Erythroblast (primary cell): ENCODE measurements around the gene TP53I3.
"Not testable (repeated sequence)": the region's sequence is repeated elsewhere in the genome, so short reads cannot be mapped to it uniquely, and the experiment has no call there.

ENCODE experiments used
- DNase-seq, 2 experiments: peaks; one replicate each; lab custom pipeline; 2025; lab: John Stamatoyannopoulos, UW
- GATA1 ChIP-seq: IDR thresholded peaks from 2 replicates; pipeline ENCODE4 v1.6.1; 2011; ENCODE audit warnings: low read depth, mild to moderate bottlenecking, control low read depth, low read length, moderate library complexity
- POLR2A ChIP-seq: IDR thresholded peaks from 2 replicates; pipeline ENCODE4 v1.6.1; 2011; ENCODE audit warnings: mild to moderate bottlenecking, low read length

Gene TP53I3

DNA sequence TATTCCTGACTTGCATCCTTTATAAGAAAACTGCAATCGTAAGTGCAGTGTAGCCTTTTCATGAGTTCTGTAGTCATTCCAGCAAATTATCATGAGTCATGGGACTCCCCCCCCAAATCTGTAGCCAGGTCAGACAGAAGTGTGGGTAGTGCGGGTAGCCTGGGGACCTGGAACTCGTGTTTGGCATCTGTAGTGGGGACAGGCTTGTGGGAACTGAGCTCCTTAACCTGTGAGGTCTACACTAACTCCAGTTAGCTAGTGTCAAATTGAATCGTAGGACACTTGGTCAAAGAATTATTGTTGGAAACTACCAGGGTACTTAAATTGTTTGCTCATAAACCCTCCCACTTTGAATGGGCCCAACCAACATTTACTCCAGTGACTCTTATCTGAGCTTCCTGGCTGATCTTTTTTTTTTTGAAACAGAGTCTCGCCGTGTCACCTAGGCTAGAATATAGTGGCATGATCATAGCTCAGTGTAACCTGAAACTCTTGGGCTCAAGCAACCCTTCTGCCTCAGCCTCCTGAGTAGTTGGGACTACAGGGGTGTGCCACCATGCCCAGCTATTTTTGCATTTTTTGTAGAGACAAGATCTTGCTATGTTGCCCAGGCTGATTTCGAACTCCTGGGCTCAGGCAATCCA, 26.1 kb upstream of the TP53I3 start:
- DNase-seq, result no peak
- no peak for TF ChIP-seq GATA1
- no peak for TF ChIP-seq POLR2A

GRCh38 chr2:24109431-24109830, 24.8 kb upstream of the TP53I3 start:
- DNase-seq, result not testable (repeated sequence)

GRCh38 chr2:24107336-24107735, 22.7 kb upstream of the TP53I3 start:
- TF ChIP-seq GATA1, result no peak
- no peak for TF ChIP-seq POLR2A
- no peak for DNase-seq

DNA sequence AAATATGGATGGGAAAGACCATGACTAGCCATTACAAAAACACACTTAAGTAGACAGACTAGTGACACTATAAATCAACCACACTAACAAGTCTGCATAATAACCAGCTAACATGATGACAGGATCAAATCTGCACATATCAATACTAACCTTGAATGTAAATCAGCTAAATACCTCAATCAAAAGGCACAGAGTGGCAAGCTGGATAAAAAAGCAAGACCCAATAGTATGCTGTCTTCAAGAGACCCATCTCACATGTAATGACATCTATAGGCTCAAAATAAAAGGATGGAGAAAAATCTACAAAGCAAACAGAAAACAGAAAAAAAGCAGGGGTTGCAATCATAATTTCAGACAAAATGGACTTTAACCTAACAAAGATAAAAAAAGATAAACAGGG, 22.2 kb upstream of the TP53I3 start:
- TF ChIP-seq GATA1, result no peak
- no peak for TF ChIP-seq POLR2A
- DNase-seq, result no peak

GRCh38 chr2:24105816-24106215, 21.2 kb upstream of the TP53I3 start:
- no peak for DNase-seq
- TF ChIP-seq POLR2A, result no peak
- no peak for TF ChIP-seq GATA1

GRCh38 chr2:24104906-24105305, 20.3 kb upstream of the TP53I3 start:
- no peak for DNase-seq
- TF ChIP-seq GATA1, result no peak
- no peak for TF ChIP-seq POLR2A

GRCh38 chr2:24104110-24104650, 19.5 kb upstream of the TP53I3 start:
- no peak for DNase-seq
- no peak for TF ChIP-seq POLR2A
- no peak for TF ChIP-seq GATA1

- DNase-seq, result no peak
- TF ChIP-seq POLR2A (no peak), GATA1 (no peak)
Measured at GRCh38 chr2:24102677-24103076, 18.0 kb upstream of the TP53I3 start.

- DNase-seq, result no peak
- TF ChIP-seq GATA1, result no peak
- TF ChIP-seq POLR2A, result no peak
Measured at GRCh38 chr2:24101992-24102391, 17.4 kb upstream of the TP53I3 start.

DNA sequence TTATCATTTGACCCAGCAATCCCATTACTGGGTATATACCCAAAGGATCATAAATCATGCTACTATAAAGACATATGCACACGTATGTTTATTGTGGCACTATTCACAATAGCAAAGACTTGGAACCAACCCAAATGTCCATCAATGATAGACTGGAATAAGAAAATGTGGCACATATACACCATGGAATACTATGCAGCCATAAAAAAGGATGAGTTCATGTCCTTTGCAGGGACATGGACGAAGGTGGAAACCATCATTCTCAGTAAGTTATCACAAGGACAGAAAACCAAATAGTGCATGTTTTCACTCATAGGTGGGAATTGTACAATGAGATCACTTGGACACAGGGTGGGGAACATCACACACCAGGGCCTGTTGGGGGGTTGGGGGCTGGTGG, 16.1 kb upstream of the TP53I3 start:
- DNase-seq, result not testable (repeated sequence)

DNA sequence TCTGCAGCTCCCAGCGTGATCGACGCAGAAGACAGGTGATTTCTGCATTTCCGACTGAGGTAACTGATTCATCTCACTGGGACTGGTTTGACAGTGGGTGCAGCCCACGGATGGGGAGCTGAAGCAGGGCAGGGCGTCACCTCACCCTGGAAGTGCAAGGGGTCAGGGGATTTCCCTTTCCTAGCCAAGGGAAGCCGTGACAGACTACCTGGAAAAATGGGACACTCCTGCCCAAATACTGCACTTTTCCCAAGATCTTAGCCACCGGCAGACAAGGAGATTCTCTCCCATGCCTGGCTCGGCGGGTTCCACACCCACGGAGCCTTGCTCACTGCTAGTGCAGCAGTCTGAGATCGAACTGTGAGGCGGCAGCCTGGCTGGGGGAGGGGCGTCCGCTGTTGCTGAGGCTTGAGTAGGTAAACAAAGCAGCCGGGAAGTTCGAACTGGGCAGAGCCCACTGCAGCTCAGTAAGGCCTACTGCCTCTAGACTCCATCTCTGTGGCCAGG, 10.6 kb upstream of the TP53I3 start:
- not testable (repeated sequence) for DNase-seq

DNA sequence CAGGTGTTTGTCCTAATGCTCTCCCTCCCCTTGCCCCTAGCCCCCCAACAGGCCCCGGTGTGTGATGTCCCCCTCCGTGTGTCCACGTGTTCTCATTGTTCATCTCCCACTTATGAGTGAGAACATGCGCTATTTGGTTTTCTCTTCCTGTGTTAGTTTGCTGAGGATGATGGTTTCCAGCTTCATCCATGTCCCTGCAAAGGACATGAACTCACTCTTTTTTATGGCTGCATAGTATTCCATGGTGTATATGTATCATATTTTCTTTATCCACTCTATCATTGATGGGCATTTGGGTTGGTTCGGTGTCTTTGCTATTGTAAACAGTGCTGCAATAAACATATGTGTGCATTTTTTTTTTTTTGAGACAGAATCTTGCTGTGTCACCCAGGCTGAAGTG, 8.6 kb upstream of the TP53I3 start:
- not testable (repeated sequence) for DNase-seq

DNA sequence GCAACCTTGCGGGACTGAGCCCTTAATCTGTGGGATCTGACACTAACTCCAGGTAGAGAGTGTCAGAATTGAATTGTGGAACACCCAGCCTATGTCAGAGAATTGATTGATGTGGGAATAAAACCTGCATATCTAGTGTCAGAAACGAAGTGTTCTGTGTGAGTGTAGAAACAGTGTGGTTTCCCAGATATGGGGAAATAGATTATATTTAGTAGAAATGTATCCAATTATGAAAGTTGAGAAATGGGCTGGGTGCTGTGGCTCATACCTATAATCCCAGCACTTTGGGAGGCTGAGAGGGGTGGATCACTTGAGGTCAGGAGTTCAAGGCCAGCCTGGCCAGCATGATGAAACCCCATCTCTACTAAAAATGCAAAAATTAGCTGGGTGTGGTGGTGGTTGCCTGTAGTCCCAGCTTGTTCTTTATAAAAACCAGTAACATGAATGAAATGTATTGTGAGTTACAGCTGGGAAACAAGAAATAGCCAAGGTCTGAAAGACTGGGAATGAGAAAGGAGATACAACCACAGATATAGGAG, 4.3 kb upstream of the TP53I3 start:
- TF ChIP-seq GATA1, result no peak
- TF ChIP-seq POLR2A, result no peak
- DNase-seq, result no peak

DNA sequence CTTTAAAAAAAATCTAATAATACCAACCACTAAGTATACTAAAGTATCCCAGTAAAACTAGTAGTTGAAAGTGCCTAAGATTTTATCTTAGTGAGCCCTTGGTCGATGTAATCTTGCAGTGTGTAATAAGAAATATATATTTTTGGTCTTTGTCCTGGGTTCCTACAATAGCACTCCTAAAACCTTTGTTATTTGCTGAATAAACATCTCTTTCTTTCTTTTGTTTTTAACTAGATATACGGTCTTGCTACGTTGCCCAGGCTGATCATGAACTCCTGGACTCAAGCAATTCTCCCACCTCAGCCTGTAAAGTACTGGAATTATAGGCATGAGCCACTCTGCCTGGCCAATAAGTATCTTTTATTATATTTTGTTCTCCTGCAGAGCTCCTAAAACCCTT, 2.4 kb upstream of the TP53I3 start:
- DNase-seq, result no peak
- TF ChIP-seq POLR2A (no peak), GATA1 (no peak)

- TF ChIP-seq POLR2A (no peak), GATA1 (no peak)
- no peak for DNase-seq
Measured at GRCh38 chr2:24086241-24086640, 1.6 kb upstream of the TP53I3 start.
